GM12864 (cell line): ENCODE measurements around the gene PCDHGB5.
A peak's percentile ranks its signal among the peaks of the same experiment; 100 is the strongest.
"Not testable (repeated sequence)": the region's sequence is repeated elsewhere in the genome, so short reads cannot be mapped to it uniquely, and the experiment has no call there.

ENCODE experiments used
- DNase-seq: peaks from one replicate; pipeline ENCODE4 v3.0.0-alpha.2; 2011; ENCODE audit warnings: low read depth
- H3K4me3 ChIP-seq: 2 replicates; pipeline ENCODE4 v1.5.1; 2011; ENCODE audit warnings: mild to moderate bottlenecking, low read depth, low read length, control low read depth
- TF ChIP-seq, protein P1 (sequence below): IDR thresholded peaks from 2 replicates; pipeline ENCODE4 v1.5.1; 2011; ENCODE audit warnings: low read depth, mild to moderate bottlenecking, moderate library complexity, low read length, control low read depth, inconsistent platforms; ENCODE audit errors: missing control alignments

Gene PCDHGB5

DNA sequence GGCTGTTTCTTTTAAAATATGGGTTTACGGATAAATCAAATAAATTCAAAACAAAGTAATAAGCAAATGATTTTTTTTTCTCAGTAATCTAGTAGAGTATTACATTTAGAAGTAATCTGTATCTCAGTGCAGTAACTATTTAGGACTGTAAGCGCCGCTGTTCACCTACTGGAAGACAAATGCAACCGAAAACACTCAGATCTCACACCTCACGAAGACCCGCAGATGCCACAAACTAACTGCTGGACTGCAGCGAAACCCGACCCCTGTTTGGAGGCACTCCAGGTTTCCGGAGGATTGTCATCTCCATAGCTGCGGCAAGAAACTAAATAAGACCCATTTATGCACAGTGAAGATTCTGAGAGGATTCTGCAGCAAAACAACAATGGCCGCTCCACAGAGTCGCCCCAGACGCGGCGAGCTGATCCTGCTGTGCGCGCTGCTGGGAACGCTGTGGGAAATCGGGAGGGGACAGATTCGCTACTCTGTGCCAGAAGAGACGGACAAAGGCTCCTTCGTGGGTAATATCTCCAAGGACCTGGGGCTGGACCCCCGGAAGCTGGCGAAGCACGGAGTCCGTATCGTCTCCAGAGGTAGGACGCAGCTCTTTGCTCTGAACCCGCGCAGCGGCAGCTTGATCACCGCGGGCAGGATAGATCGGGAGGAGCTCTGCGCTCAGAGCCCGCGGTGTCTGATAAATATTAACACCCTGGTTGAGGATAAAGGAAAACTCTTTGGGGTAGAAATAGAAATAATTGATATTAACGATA lies 5.1 kb upstream of the PCDHGB5 start, which contains the start of gene PCDHGA8:
TSS of gene PCDHGA8 (plus strand) at position 205 of the 770 bp plus-strand sequence. CDS start at position 386, 181 bp downstream.
- no peak for DNase-seq
- H3K4me3 ChIP-seq = no peak within 1 kb of the TSS
- TF ChIP-seq, protein P1, sequence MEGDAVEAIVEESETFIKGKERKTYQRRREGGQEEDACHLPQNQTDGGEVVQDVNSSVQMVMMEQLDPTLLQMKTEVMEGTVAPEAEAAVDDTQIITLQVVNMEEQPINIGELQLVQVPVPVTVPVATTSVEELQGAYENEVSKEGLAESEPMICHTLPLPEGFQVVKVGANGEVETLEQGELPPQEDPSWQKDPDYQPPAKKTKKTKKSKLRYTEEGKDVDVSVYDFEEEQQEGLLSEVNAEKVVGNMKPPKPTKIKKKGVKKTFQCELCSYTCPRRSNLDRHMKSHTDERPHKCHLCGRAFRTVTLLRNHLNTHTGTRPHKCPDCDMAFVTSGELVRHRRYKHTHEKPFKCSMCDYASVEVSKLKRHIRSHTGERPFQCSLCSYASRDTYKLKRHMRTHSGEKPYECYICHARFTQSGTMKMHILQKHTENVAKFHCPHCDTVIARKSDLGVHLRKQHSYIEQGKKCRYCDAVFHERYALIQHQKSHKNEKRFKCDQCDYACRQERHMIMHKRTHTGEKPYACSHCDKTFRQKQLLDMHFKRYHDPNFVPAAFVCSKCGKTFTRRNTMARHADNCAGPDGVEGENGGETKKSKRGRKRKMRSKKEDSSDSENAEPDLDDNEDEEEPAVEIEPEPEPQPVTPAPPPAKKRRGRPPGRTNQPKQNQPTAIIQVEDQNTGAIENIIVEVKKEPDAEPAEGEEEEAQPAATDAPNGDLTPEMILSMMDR = peak; percentile 9

DNA sequence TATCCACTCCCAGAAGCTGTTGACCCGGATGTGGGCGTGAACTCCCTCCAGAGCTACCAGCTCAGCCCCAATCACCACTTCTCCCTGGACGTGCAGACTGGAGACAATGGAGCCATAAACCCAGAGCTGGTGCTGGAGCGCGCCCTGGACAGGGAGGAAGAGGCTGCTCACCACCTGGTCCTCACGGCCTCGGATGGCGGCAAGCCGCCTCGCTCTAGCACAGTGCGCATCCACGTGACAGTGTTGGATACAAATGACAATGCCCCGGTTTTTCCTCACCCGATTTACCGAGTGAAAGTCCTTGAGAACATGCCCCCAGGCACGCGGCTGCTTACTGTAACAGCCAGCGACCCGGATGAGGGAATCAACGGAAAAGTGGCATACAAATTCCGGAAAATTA lies 4.5 kb upstream of the PCDHGB5 start:
- TF ChIP-seq, protein P1 = no peak
- H3K4me3 ChIP-seq = no peak overlapping the region
- DNase-seq = no peak

- H3K4me3 ChIP-seq, DNase-seq: not testable (repeated sequence)
Observed at GRCh38 chr5:141394401-141395187, 3.2 kb upstream of the PCDHGB5 start.

GRCh38 chr5:141398608-141399007 lies 861 bp downstream of the PCDHGB5 start:
- no peak overlapping the region; the same call in 1 of the 2 replicates for H3K4me3 ChIP-seq
- TF ChIP-seq, protein P1 = no peak
- no peak for DNase-seq

DNA sequence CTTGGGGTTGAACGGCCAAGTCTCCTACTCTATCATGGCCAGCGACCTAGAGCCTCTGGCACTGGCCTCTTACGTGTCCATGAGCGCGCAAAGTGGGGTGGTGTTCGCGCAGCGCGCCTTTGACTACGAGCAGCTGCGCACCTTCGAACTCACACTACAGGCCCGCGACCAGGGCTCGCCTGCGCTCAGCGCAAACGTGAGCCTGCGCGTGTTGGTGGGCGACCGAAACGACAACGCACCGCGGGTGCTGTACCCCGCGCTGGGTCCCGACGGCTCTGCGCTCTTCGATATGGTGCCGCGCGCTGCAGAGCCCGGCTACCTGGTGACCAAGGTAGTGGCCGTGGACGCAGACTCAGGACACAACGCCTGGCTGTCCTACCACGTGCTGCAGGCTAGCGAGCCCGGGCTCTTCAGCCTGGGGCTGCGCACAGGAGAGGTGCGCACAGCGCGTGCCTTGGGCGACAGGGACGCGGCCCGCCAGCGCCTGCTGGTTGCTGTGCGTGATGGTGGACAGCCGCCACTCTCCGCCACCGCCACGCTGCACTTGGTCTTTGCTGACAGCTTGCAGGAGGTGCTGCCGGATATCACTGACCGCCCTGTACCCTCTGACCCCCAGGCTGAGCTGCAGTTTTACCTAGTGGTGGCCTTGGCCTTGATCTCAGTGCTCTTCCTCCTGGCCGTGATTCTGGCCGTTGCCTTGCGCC lies 2.0 kb downstream of the PCDHGB5 start:
- TF ChIP-seq, protein P1 = no peak
- no peak overlapping the region for H3K4me3 ChIP-seq

DNA sequence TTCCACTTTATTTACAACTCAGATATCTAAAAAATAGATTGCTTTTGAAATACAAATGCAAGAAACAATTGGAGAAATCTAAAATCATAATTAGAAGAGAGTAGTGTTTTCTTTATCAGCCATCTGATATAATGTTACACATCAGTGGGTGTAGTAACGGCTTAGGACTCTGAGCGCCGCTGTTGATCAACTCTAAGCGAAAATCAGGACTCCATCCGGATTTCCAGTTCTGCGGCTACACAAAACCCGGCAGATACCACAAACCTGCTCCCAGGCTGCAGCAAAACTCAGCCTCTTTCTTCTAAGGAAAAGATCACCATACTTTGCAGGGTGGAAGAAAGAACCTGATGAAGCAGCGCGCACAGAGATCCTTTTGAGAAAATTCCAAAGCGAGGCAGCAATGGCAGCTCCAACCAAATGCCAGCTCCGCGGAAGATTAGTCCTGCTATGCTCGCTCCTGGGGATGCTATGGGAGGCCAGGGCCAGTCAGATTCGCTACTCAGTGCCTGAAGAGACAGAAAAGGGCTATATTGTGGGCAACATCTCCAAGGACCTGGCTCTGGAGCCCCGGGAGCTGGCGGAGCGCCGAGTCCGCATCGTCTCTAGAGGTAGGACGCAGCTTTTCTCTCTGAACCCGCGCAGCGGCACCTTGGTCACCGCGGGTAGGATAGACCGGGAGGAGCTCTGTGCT lies 5.0 kb downstream of the PCDHGB5 start, which contains the start of gene PCDHGA9:
TSS of gene PCDHGA9 (plus strand) at position 226 of the 691 bp plus-strand sequence. CDS start at position 401, 175 bp downstream.
- H3K4me3 ChIP-seq = peak within 1 kb of the TSS; percentile 0; the same call in 1 of the 2 replicates
- no peak for DNase-seq
- TF ChIP-seq, protein P1 = peak; percentile 54

More for the DNA sequence above, 2.0 kb downstream of the PCDHGB5 start:
- no peak for DNase-seq
